Heart right ventricle (tissue), 16 donors: ENCODE data around the gene ASB13. TPM values are rescaled to one million over a fixed set of nuclear protein-coding genes. Genes with fewer than 3 reads are reported as not detected.

ENCODE experiments used
- ATAC-seq, 8 donors: fragments of 200-7000 bp; cut with Tn5 transposase; one replicate each; pipeline ENCODE4 v1.9.1; 2020; ENCODE audit warnings: mild to moderate bottlenecking in 8 of 8, moderate library complexity in 8 of 8, moderate number of reproducible peaks in 1 of 8
- DNase-seq, 2 donors: peaks; one replicate each; pipeline ENCODE4 v3.0.0-alpha.2; 2020
- H3K27ac ChIP-seq, 10 donors: fragments of 200-600 bp; sonication (generic) in 2 of 10; one replicate each; pipeline versions ENCODE4 v1.5.0 to v1.8.0; 2020 to 2022; ENCODE audit warnings: mild to moderate bottlenecking in 3 of 10
- H3K27me3 ChIP-seq, 7 donors: fragments of 200-600 bp; one replicate each; pipeline ENCODE4 v1.8.0; 2021 to 2022; ENCODE audit warnings: mild to moderate bottlenecking in 2 of 7
- H3K36me3 ChIP-seq, 9 donors: fragments of 200-600 bp; sonication (generic) in 1 of 9; one replicate each; pipeline versions ENCODE4 v1.5.0 to v1.8.0; 2020 to 2022; ENCODE audit warnings: mild to moderate bottlenecking in 2 of 9
- H3K4me1 ChIP-seq, 9 donors: fragments of 200-600 bp; sonication (generic) in 1 of 9; one replicate each; pipeline versions ENCODE4 v1.5.0 to v1.8.0; 2020 to 2022; ENCODE audit warnings: mild to moderate bottlenecking in 4 of 9
- H3K4me3 ChIP-seq, 10 donors: fragments of 200-600 bp; sonication (generic) in 2 of 10; one replicate each; pipeline versions ENCODE4 v1.5.0 to v1.8.0; 2020 to 2022; ENCODE audit warnings: mild to moderate bottlenecking in 7 of 10, moderate library complexity in 2 of 10
- H3K9me3 ChIP-seq, 11 donors: fragments of 200-600 bp in 10 of 11; sonication (generic) in 2 of 11; one replicate each; pipeline versions ENCODE4 v1.5.0 to v1.8.0; 2013 to 2022; ENCODE audit warnings: mild to moderate bottlenecking in 2 of 11, control low read depth in 1 of 11, moderate library complexity in 1 of 11
- CTCF ChIP-seq, 9 donors: fragments of 200-600 bp; sonication (generic) in 2 of 9; IDR thresholded peaks; one replicate each; pipeline versions ENCODE4 v1.5.0 to v1.8.0; 2021 to 2022; ENCODE audit warnings: antibody characterized with exemption in 9 of 9, mild to moderate bottlenecking in 5 of 9, moderate library complexity in 1 of 9
- WGBS, 2 donors: extraction: QIAGEN DNeasy Blood & Tissue Kit; methylation state at CpG; one replicate each; pipeline ENCODE4 v1.1.7; 2013; ENCODE audit warnings: inconsistent platforms in 1 of 2; 5-methylcytosine and 5-hydroxymethylcytosine counted together
- intact Hi-C, 10 donors: fragments of 100-400 bp; cut with DNase I; formaldehyde crosslinking; loops; one replicate each; pipeline versions ENCODE4 v1.11.1 to v1.14.2; 2022
- polyA plus RNA-seq, 2 donors: library from polyadenylated mRNA; stranded (reverse); fragments of 200-250 nt; gene quantifications; one replicate each; pipeline ENCODE4 v1.2.3, GENCODE V29; 2013
- total RNA-seq, 10 donors: library from RNA; stranded (reverse); fragmentation: NEBNext Ultra II Directional in 3 of 10; extraction: Animal tissue kit (Norgen Biotek cat#: 25700) in 3 of 10; gene quantifications; one replicate each; pipeline versions ENCODE4 v1.2.1 to v1.2.4, GENCODE V29; 2021 to 2023
- donor health status: Arrhythmogenic right ventricular cardiomyopathy.
- donor health status: ischemic (EF 13 %, LVEDD 7.1; RV severe dilation, severe dysfunction).
- donor health status: healthy with polysubstance abuse.
- donor health status: DM: no; HTN: yes; CAD: no.
- donor health status: DM: no; HTN: no; CAD: no.
- donor health status: ischemic (EF 25% LVEDD 6.9; RV normal size, moderate dysfunction).
- donor health status: ischemic (EF 25% LVEDD 5.7; RV mildly dilated, moderate dysfunction).
- donor health status: healthy.
- donor health status: DM: yes; HTN: yes; CAD: no.
- donor health status: Ischemic cardiomyopathy.
- donor health status: ischemic (EF 35%, LVEDD 5.7; RV mildly dilated, moderate dysfunction).
- donor health status: nonischemic (EF 11% LVEDD 7.7; RV severe dilation, severe dysfunction).
- donor health status: DM: yes; HTN: yes; CAD: no.
- donor health status: PGD.
- donor health status: ischemic (EF 29% LVEDD 5.4; RV normal size, mild dysfunction).
- donor health status: nonischemic (EF 23%, LVEDD 6.1; RV moderate dilation, normal function).

The ASB13 gene
- total and polyA plus RNA-seq, 12 donors: 8.4 to 18.0 (median 13.4) TPM

- Histone ChIP-seq H3K27ac (no peak overlapping the region), H3K4me1 (peaks cover 0 to 6% (median 5%) of the 10 kb centered on the region in 9 donors), H3K36me3 (no peaks in the 10 kb centered on the region), H3K4me3 (no peak overlapping the region), H3K27me3 (peaks cover 0 to 14% (median 0%) of the 10 kb centered on the region in 7 donors), H3K9me3 (peaks cover 0 to 4% (median 0%) of the 10 kb centered on the region in 11 donors)
- no peak for DNase-seq
- 63 to 71% methylated on average over 2 of the region's 2 CpGs for WGBS, 2 donors
- intact Hi-C loops: loop anchor here in 6 of 10 donors (5.0 to 10.0 kb wide), 3 partner anchors 32 to 195 kb away; partner anchors contain the start of gene GDI2 (in 2 of the 6)
- ATAC-seq: no peak
- TF ChIP-seq CTCF (IDR thresholded peaks at IDR 0.05): no peak
These were observed 13.2 kb upstream of the ASB13 start for GRCh38 chr10:5679606-5680005.

- peaks cover 0 to 3% (median 2%) of the 10 kb centered on the region in 9 donors for H3K4me1 ChIP-seq
- no peak for ATAC-seq
- WGBS, 2 donors: 76 to 84% methylated on average over 3 of the region's 3 CpGs
- H3K36me3 ChIP-seq: no peaks in the 10 kb centered on the region
- no peak overlapping the region for H3K27ac ChIP-seq
- TF ChIP-seq CTCF (IDR thresholded peaks at IDR 0.05): no peak
- H3K9me3 ChIP-seq: peaks cover 0 to 9% (median 0%) of the 10 kb centered on the region in 11 donors
- H3K4me3 ChIP-seq: no peak overlapping the region
- intact Hi-C loops: no loop called here
- H3K27me3 ChIP-seq: peaks cover 0 to 14% (median 0%) of the 10 kb centered on the region in 7 donors
- no peak for DNase-seq
These were observed 12.6 kb upstream of the ASB13 start for GRCh38 chr10:5679037-5679435.

- DNase-seq: no peak
These were observed 12.1 kb upstream of the ASB13 start for GRCh38 chr10:5678397-5679036.

More at GRCh38 chr10:5678397-5679036, 12.1 kb upstream of the ASB13 start:
- Histone ChIP-seq H3K4me1 (no peaks in the 10 kb centered on the region), H3K36me3 (no peaks in the 10 kb centered on the region), H3K27ac (no peak overlapping the region), H3K27me3 (peaks cover 0 to 14% (median 0%) of the 10 kb centered on the region in 7 donors), H3K9me3 (peaks cover 0 to 13% (median 0%) of the 10 kb centered on the region in 11 donors), H3K4me3 (no peak overlapping the region)
- intact Hi-C loops: no loop called here
- no peak for TF ChIP-seq CTCF (IDR thresholded peaks at IDR 0.05)
- no peak for ATAC-seq
- WGBS, 2 donors: 71 to 75% methylated on average over 9 of the region's 9 CpGs
